Esophagus muscularis mucosa (tissue), 4 donors: ENCODE measurements around the gene PRDM5. TPM values are rescaled to one million over a fixed set of nuclear protein-coding genes. Genes with fewer than 3 reads are reported as not detected.

Experiments
- DNase-seq: peaks from one replicate; pipeline ENCODE4 v3.0.0-alpha.2; 2017; ENCODE audit errors: extremely low spot score
- H3K27ac ChIP-seq, 4 donors: fragments of 200-600 bp; sonication (generic); replicated peaks in 1 of 4; 1 replicate in 3 of 4; 2 replicates in 1 of 4; pipeline ENCODE4 v1.5.1; 2016 to 2019; ENCODE audit warnings: mild to moderate bottlenecking in 1 of 4
- H3K27me3 ChIP-seq, 4 donors: fragments of 200-600 bp; sonication (generic); one replicate each; pipeline versions ENCODE4 v1.5.1 to v1.6.0; 2016 to 2019
- H3K36me3 ChIP-seq, 4 donors: fragments of 200-600 bp; sonication (generic); one replicate each; pipeline ENCODE4 v1.5.1; 2016 to 2019
- H3K4me1 ChIP-seq, 4 donors: fragments of 200-600 bp; sonication (generic); one replicate each; pipeline ENCODE4 v1.5.1; 2016 to 2019
- H3K4me3 ChIP-seq, 4 donors: fragments of 200-600 bp; sonication (generic); 1 replicate in 2 of 4; 2 replicates in 2 of 4; pipeline ENCODE4 v1.5.1; 2016 to 2019; ENCODE audit warnings: mild to moderate bottlenecking in 4 of 4, moderate library complexity in 1 of 4
- H3K9me3 ChIP-seq, 4 donors: fragments of 200-600 bp; sonication (generic); 1 replicate in 3 of 4; 2 replicates in 1 of 4; pipeline ENCODE4 v1.5.1; 2016 to 2019
- EP300 ChIP-seq: sonication (generic); formaldehyde crosslinking; IDR thresholded peaks from one replicate; pipeline ENCODE4 v1.6.1; 2017; ENCODE audit warnings: antibody characterized with exemption
- POLR2A ChIP-seq: fragments of 450-650 bp; IDR thresholded peaks from one replicate; pipeline ENCODE4 v1.6.1; 2017; ENCODE audit warnings: antibody characterized with exemption, moderate library complexity, mild to moderate bottlenecking, low read depth
- POLR2AphosphoS5 ChIP-seq, 2 donors: sonication (generic); formaldehyde crosslinking; IDR thresholded peaks; one replicate each; pipeline ENCODE4 v1.6.1; 2017; ENCODE audit warnings: antibody characterized with exemption in 2 of 2
- WGBS: methylation state at CpG from one replicate; pipeline ENCODE4 v1.1.5; 2018; 5-methylcytosine and 5-hydroxymethylcytosine counted together
- intact Hi-C: fragments of 100-400 bp; cut with DNase I; formaldehyde crosslinking; loops from one replicate; pipeline ENCODE4 v1.15.1; 2023
- total RNA-seq, 4 donors: library from RNA; depleted of rRNA; stranded (reverse); fragments of >200 nt; gene quantifications; one replicate each; pipeline versions ENCODE4 v1.1.0 to v1.2.1, GENCODE V29; 2016
- TF ChIP-seq, protein P1 (sequence below), 3 experiments: fragments of 200-600 bp in 2 of 3; fragments of 450-650 bp in 1 of 3; sonication (generic) in 2 of 3; IDR thresholded peaks; one replicate each; pipeline ENCODE4 v1.5.1; 2017 to 2019; ENCODE audit warnings: antibody characterized with exemption in 3 of 3, mild to moderate bottlenecking in 2 of 3, moderate library complexity in 1 of 3

The PRDM5 gene
- total RNA-seq, 4 donors from 2014 or later: 10.8 to 17.0 (median 15.4) TPM

DNA sequence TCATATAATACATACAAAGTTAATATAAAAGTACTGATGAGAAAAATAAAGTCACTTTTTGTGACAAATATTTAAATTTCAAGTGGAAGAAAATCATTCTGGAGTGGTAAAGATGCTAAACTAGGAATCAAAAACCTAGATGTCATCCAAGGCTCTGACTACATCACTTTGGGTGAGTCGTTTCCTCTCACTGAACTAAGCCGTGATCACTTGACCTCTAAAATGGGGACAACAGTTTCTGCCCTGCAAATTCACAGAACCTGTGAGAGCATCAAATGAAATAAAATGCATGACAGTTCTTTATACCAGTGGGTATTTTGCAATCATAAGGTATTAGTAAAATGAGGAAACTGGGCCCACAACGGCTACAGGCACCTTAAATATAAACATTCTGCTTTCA is 63.8 kb downstream of the PRDM5 start:
- Histone ChIP-seq H3K4me1 (peaks cover 0 to 5% (median 0%) of the 10 kb centered on the region in 4 donors), H3K36me3 (no peaks in the 10 kb centered on the region), H3K27ac (no peak overlapping the region), H3K27me3 (no peaks in the 10 kb centered on the region), H3K9me3 (no peaks in the 10 kb centered on the region), H3K4me3 (no peak overlapping the region)
- TF ChIP-seq EP300 (no peak), POLR2A (no peak), POLR2AphosphoS5 (IDR thresholded peaks at IDR 0.05) (no peak)
- TF ChIP-seq, protein P1, sequence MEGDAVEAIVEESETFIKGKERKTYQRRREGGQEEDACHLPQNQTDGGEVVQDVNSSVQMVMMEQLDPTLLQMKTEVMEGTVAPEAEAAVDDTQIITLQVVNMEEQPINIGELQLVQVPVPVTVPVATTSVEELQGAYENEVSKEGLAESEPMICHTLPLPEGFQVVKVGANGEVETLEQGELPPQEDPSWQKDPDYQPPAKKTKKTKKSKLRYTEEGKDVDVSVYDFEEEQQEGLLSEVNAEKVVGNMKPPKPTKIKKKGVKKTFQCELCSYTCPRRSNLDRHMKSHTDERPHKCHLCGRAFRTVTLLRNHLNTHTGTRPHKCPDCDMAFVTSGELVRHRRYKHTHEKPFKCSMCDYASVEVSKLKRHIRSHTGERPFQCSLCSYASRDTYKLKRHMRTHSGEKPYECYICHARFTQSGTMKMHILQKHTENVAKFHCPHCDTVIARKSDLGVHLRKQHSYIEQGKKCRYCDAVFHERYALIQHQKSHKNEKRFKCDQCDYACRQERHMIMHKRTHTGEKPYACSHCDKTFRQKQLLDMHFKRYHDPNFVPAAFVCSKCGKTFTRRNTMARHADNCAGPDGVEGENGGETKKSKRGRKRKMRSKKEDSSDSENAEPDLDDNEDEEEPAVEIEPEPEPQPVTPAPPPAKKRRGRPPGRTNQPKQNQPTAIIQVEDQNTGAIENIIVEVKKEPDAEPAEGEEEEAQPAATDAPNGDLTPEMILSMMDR (IDR thresholded peaks at IDR 0.05): no peak
- DNase-seq: no peak
- WGBS: 50% methylated on average over 3 of the region's 3 CpGs
- intact Hi-C loops: no loop called here

- Histone ChIP-seq H3K9me3 (no peaks in the 10 kb centered on the region), H3K4me1 (peaks cover 0 to 5% (median 0%) of the 10 kb centered on the region in 4 donors), H3K27me3 (no peaks in the 10 kb centered on the region), H3K36me3 (no peaks in the 10 kb centered on the region), H3K27ac (no peak overlapping the region), H3K4me3 (no peak overlapping the region)
- TF ChIP-seq, protein P1 (IDR thresholded peaks at IDR 0.05): no peak
- TF ChIP-seq POLR2AphosphoS5 (IDR thresholded peaks at IDR 0.05) (no peak), POLR2A (no peak), EP300 (no peak)
- 60% methylated on average over 3 of the region's 3 CpGs for WGBS
- intact Hi-C loops: no loop called here
- DNase-seq: no peak
Observed at GRCh38 chr4:120857312-120857711, 65.2 kb downstream of the PRDM5 start.

GRCh38 chr4:120856294-120856693 is 66.2 kb downstream of the PRDM5 start:
- no peak overlapping the region for H3K4me3 ChIP-seq
- no peak for DNase-seq
- no peaks in the 10 kb centered on the region for H3K27me3 ChIP-seq
- WGBS: 87% methylated on average over 2 of the region's 2 CpGs
- intact Hi-C loops: no loop called here
- no peak overlapping the region for H3K27ac ChIP-seq
- TF ChIP-seq POLR2AphosphoS5 (IDR thresholded peaks at IDR 0.05) (no peak), EP300 (no peak), POLR2A (no peak)
- TF ChIP-seq, protein P1 (IDR thresholded peaks at IDR 0.05): no peak
- no peaks in the 10 kb centered on the region for H3K36me3 ChIP-seq
- H3K4me1 ChIP-seq: peaks cover 0 to 5% (median 0%) of the 10 kb centered on the region in 4 donors
- no peaks in the 10 kb centered on the region for H3K9me3 ChIP-seq

DNA sequence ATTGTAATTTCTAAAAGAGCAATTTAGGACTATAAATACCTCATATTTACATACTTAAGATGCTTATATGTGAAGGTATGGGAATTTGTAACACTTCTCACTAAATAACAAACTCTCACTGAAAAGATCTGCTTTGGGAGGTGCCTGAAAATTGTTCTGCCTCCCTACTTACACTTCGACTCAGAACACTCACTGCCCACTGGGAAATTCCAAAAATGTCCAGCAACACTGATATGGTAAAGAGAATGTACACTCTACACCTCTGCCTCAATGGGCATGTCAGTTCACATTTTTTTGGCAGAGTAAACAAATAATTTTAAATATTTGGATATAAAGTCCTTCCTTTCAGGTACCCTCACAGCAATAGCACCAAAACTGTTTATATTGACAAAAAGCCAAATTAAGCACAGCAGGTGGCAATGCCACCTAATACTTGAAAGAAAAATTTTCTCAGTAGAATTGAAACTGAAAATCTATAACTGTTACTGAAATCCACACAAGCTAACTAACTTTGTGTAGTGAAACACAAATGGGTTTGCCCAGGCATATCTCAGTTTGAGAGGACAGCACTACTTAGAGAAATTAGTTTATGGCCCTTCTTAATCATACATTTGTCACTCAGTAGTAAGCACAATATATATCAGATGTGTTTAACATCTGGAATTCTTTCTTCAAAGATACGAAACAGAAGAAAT is 67.1 kb downstream of the PRDM5 start:
- Histone ChIP-seq H3K9me3 (no peaks in the 10 kb centered on the region), H3K27me3 (no peaks in the 10 kb centered on the region), H3K4me1 (peaks cover 0 to 5% (median 0%) of the 10 kb centered on the region in 4 donors), H3K36me3 (no peaks in the 10 kb centered on the region), H3K4me3 (no peak overlapping the region), H3K27ac (no peak overlapping the region)
- DNase-seq: no peak
- no peak for TF ChIP-seq POLR2A
- intact Hi-C loops: no loop called here
- 81% methylated on average over 2 of the region's 2 CpGs for WGBS

DNA sequence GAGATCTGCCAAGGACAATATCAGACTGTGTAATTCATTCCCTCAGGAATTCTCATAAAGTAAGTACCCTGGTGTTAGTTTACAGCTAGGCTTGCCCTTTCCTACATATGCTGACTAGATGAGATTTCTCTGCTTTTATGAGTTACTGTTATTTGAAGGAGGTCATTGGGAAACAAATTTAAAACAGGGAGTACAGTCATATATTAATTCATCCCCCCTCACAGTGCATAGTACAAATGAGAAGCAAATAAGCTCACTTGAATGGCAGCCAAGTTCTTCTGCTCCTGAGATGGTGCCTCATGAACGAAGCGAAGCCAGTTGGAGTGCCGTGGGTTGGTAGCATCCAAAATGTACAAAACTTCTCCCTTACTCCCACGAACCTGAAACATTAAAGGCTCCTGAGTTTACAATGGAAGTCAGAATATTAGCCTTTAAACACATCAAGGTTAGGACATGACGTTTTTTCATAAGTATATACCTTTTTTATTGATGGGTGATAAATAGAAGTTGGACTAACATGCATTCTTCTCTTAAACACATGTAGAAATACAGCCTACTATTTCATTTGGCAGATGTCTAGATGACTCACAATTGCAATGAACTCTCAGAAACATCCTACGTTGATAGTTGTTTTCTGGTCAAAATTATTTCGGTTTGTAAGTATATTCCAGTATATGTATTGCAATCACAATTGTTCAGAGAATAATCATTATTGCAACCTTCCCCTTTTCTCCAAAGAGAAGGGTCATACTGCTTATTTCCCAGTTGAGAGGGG is 69.2 kb downstream of the PRDM5 start:
- no peak for DNase-seq
- no peaks in the 10 kb centered on the region for H3K9me3 ChIP-seq
- H3K27me3 ChIP-seq: no peaks in the 10 kb centered on the region
- no peak for TF ChIP-seq POLR2AphosphoS5 (IDR thresholded peaks at IDR 0.05)
- no peak for TF ChIP-seq POLR2A
- TF ChIP-seq EP300: no peak
- TF ChIP-seq, protein P1 (IDR thresholded peaks at IDR 0.05): no peak
- H3K4me1 ChIP-seq: peaks cover 0 to 5% (median 0%) of the 10 kb centered on the region in 4 donors
- intact Hi-C loops: no loop called here
- no peaks in the 10 kb centered on the region for H3K36me3 ChIP-seq
- H3K27ac ChIP-seq: no peak overlapping the region
- H3K4me3 ChIP-seq: no peak overlapping the region
- WGBS: 83% methylated on average over 7 of the region's 7 CpGs
